K562 (cell line): Measurements from ENCODE around the gene CLIC1. TPM values are rescaled to one million over a fixed set of nuclear protein-coding genes. Genes with fewer than 3 reads are reported as not detected.
A peak's percentile ranks its signal among the peaks of the same experiment; 100 is the strongest.

Source experiments
- CBFA2T3 ChIP-seq: fragments of 450-650 bp; IDR thresholded peaks from 2 replicates; pipeline ENCODE4 v1.6.1; 2017
- CREM ChIP-seq: IDR thresholded peaks from 2 replicates; pipeline ENCODE4 v1.6.1; 2014; ENCODE audit warnings: antibody characterized with exemption, low read depth
- ETV1 ChIP-seq: fragments of 450-650 bp; conservative IDR thresholded peaks from 2 replicates; pipeline ENCODE4 v1.6.1; 2016; ENCODE audit warnings: missing genetic modification characterization, control low read depth, low read depth, missing compliant biosample characterization
- HDAC3 ChIP-seq: fragments of 450-650 bp; IDR thresholded peaks from 2 replicates; pipeline ENCODE4 v1.6.1; 2018; ENCODE audit warnings: borderline replicate concordance, mild to moderate bottlenecking, moderate library complexity; ENCODE audit not compliant: partially characterized antibody
- MIER1 ChIP-seq: fragments of 450-650 bp; IDR thresholded peaks from 2 replicates; pipeline ENCODE4 v1.6.1; 2016; ENCODE audit warnings: antibody characterized with exemption, mild to moderate bottlenecking, low read depth
- SMAD2 ChIP-seq: fragments of 150-350 bp; IDR thresholded peaks from 2 replicates; pipeline ENCODE4 v1.6.1; 2014; ENCODE audit warnings: low read depth, mild to moderate bottlenecking, low read length
- SMARCA5 ChIP-seq: fragments of 450-650 bp; IDR thresholded peaks from 2 replicates; pipeline ENCODE4 v1.6.1; 2016
- ZBTB8A ChIP-seq: fragments of 450-650 bp; IDR thresholded peaks from 2 replicates; pipeline ENCODE4 v1.6.1; 2018; ENCODE audit warnings: mild to moderate bottlenecking, moderate library complexity; ENCODE audit not compliant: partially characterized antibody
- ZNF253 ChIP-seq: fragments of 250-450 bp; sonication (Bioruptor Pico); conservative IDR thresholded peaks from 2 replicates; pipeline ENCODE4 v1.6.1; 2021; ENCODE audit warnings: mild to moderate bottlenecking
- ZNF384 ChIP-seq: IDR thresholded peaks from 2 replicates; pipeline ENCODE4 v1.6.1; 2012; ENCODE audit warnings: low read depth, low read length, improper control_type of control experiment
- ZNF699 ChIP-seq: fragments of 250-450 bp; sonication (Bioruptor Pico); IDR thresholded peaks from 2 replicates; pipeline ENCODE4 v1.8.0; 2021; ENCODE audit warnings: mild to moderate bottlenecking, moderate library complexity; ENCODE audit not compliant: insufficient replicate concordance
- polyA plus RNA-seq, 8 experiments: library from polyadenylated mRNA; depleted of rRNA in 4 of 8; stranded (reverse) in 5 of 8; unstranded in 3 of 8; fragments of >200 nt; fragmentation: Nextera tagmentation in 2 of 8; fragmentation: Illumina TruSeq in 1 of 8; extraction: Ambion mirVana in 2 of 8; extraction: Trizol in 1 of 8; gene quantifications; 2 replicates each; pipeline versions ENCODE4 v1.2.1 to v1.2.3, GENCODE V29; 2011 to 2014; ENCODE audit warnings: inconsistent platforms in 1 of 8, missing spikeins in 1 of 8
- total RNA-seq, 7 experiments: library from RNA; depleted of rRNA in 6 of 7; stranded (reverse); fragments of >200 nt in 6 of 7; fragmentation: Illumina TruSeq in 2 of 7; extraction: Trizol in 2 of 7; gene quantifications; 2 replicates each; pipeline versions ENCODE4 v1.2.1 to v1.2.3, GENCODE V29; 2011 to 2021; ENCODE audit warnings: low replicate concordance in 1 of 7
- TF ChIP-seq, protein P1 (sequence below): fragments of 250-450 bp; sonication (Bioruptor Pico); IDR thresholded peaks from 2 replicates; pipeline ENCODE4 v1.4.0; 2020; ENCODE audit warnings: borderline replicate concordance
- TF ChIP-seq, protein P2 (sequence below): sonication (generic); formaldehyde crosslinking; IDR thresholded peaks from 2 replicates; pipeline ENCODE4 v1.8.0; 2022; ENCODE audit warnings: missing genetic modification reagents, mild to moderate bottlenecking, moderate library complexity, borderline replicate concordance
- TF ChIP-seq, protein P3 (sequence below): fragments of 250-450 bp; sonication (Bioruptor Pico); IDR thresholded peaks from 2 replicates; pipeline ENCODE4 v1.8.0; 2022; ENCODE audit warnings: inconsistent platforms
- TF ChIP-seq, protein P4 (sequence below), 2 experiments: fragments of 200-800 bp in 1 of 2; sonication (Bioruptor generic) in 1 of 2; sonication (generic) in 1 of 2; formaldehyde crosslinking in 1 of 2; IDR thresholded peaks in 1 of 2; conservative IDR thresholded peaks in 1 of 2; 2 replicates each; pipeline versions ENCODE4 v1.5.0 to v1.6.1; 2016 to 2020; ENCODE audit warnings: missing compliant biosample characterization in 1 of 2, missing genetic modification characterization in 1 of 2, missing genetic modification reagents in 1 of 2
- TF ChIP-seq, protein P5 (sequence below): conservative IDR thresholded peaks from 2 replicates; pipeline ENCODE4 v1.6.1; 2011; ENCODE audit warnings: low read depth, mild to moderate bottlenecking, low read length; ENCODE audit not compliant: control insufficient read depth
- TF ChIP-seq, protein P6 (sequence below): fragments of 450-650 bp; formaldehyde crosslinking; IDR thresholded peaks from 2 replicates; pipeline ENCODE4 v1.4.0; 2020; ENCODE audit warnings: mild to moderate bottlenecking, moderate library complexity

The CLIC1 gene
- total and polyA plus RNA-seq, 9 of the 15 experiments (the other 6 are each of a cell fraction or from before 2014, with no cell fraction given) = 1,267 to 2,419 (median 1,808) TPM

DNA sequence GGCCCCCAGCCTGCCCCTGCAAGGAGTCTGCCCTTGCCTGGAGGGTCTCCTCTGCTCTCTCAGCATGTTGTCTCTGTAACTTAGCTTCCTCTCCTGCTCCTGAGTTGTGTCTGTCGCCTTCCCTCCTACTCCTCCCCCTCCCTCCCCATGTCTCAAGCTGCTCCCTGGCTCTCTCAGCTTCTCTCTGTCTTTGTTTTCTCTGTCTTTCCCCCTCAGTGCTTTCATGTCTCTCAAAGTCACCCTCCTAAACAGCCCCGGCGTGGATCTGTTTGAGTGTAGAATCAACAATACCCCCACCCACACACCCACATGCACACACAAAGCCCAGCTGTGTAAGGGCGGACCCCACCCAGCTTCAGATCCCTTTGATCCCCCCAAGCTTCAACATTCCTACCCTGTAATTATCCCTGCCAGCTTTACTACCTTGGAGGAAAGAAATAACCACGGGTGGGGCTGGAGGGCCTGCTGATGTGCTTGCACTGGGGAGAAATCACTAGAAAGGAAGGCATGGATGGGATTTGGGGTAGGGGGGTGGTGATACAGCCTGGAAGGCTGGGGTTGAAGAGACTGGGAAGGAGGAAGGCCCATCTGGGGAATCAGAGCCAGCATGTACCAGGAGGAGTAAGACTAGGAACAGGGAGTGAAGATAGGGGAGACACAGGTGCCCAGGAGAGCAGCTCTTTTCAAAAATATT, 22.2 kb downstream of the CLIC1 start (continued):
- TF ChIP-seq, protein P1, sequence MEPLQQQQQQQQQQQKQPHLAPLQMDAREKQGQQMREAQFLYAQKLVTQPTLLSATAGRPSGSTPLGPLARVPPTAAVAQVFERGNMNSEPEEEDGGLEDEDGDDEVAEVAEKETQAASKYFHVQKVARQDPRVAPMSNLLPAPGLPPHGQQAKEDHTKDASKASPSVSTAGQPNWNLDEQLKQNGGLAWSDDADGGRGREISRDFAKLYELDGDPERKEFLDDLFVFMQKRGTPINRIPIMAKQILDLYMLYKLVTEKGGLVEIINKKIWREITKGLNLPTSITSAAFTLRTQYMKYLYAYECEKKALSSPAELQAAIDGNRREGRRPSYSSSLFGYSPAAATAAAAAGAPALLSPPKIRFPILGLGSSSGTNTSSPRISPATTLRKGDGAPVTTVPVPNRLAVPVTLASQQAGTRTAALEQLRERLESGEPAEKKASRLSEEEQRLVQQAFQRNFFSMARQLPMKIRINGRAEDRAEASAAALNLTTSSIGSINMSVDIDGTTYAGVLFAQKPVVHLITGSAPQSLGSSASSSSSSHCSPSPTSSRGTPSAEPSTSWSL (CRISPR knock-in tag) = no peak
- no peak for TF ChIP-seq CBFA2T3
- no peak for TF ChIP-seq MIER1
- no peak for TF ChIP-seq ZNF253 (CRISPR knock-in tag)
- no peak for TF ChIP-seq HDAC3
- no peak for TF ChIP-seq ETV1
- no peak for TF ChIP-seq SMARCA5
- no peak for TF ChIP-seq SMAD2
- TF ChIP-seq, protein P2, sequence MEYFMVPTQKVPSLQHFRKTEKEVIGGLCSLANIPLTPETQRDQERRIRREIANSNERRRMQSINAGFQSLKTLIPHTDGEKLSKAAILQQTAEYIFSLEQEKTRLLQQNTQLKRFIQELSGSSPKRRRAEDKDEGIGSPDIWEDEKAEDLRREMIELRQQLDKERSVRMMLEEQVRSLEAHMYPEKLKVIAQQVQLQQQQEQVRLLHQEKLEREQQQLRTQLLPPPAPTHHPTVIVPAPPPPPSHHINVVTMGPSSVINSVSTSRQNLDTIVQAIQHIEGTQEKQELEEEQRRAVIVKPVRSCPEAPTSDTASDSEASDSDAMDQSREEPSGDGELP (CRISPR knock-in tag) = peak; percentile 8; the same call in 1 of the 2 replicates
- TF ChIP-seq, protein P3, sequence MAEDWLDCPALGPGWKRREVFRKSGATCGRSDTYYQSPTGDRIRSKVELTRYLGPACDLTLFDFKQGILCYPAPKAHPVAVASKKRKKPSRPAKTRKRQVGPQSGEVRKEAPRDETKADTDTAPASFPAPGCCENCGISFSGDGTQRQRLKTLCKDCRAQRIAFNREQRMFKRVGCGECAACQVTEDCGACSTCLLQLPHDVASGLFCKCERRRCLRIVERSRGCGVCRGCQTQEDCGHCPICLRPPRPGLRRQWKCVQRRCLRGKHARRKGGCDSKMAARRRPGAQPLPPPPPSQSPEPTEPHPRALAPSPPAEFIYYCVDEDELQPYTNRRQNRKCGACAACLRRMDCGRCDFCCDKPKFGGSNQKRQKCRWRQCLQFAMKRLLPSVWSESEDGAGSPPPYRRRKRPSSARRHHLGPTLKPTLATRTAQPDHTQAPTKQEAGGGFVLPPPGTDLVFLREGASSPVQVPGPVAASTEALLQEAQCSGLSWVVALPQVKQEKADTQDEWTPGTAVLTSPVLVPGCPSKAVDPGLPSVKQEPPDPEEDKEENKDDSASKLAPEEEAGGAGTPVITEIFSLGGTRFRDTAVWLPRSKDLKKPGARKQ (CRISPR knock-in tag) = no peak
- TF ChIP-seq, protein P4, sequence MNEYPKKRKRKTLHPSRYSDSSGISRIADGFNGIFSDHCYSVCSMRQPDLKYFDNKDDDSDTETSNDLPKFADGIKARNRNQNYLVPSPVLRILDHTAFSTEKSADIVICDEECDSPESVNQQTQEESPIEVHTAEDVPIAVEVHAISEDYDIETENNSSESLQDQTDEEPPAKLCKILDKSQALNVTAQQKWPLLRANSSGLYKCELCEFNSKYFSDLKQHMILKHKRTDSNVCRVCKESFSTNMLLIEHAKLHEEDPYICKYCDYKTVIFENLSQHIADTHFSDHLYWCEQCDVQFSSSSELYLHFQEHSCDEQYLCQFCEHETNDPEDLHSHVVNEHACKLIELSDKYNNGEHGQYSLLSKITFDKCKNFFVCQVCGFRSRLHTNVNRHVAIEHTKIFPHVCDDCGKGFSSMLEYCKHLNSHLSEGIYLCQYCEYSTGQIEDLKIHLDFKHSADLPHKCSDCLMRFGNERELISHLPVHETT (CRISPR knock-in tag; conservative IDR thresholded peaks at IDR 0.05 in 1 of 2, IDR thresholded peaks at IDR 0.05 in 1 of 2) = no peak
- TF ChIP-seq ZNF384 = no peak
- TF ChIP-seq ZBTB8A = no peak
- TF ChIP-seq, protein P5, sequence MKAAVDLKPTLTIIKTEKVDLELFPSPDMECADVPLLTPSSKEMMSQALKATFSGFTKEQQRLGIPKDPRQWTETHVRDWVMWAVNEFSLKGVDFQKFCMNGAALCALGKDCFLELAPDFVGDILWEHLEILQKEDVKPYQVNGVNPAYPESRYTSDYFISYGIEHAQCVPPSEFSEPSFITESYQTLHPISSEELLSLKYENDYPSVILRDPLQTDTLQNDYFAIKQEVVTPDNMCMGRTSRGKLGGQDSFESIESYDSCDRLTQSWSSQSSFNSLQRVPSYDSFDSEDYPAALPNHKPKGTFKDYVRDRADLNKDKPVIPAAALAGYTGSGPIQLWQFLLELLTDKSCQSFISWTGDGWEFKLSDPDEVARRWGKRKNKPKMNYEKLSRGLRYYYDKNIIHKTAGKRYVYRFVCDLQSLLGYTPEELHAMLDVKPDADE = 0 out of 2 replicates have a peak, but pooled peaks have one; percentile 46
- TF ChIP-seq, protein P6, sequence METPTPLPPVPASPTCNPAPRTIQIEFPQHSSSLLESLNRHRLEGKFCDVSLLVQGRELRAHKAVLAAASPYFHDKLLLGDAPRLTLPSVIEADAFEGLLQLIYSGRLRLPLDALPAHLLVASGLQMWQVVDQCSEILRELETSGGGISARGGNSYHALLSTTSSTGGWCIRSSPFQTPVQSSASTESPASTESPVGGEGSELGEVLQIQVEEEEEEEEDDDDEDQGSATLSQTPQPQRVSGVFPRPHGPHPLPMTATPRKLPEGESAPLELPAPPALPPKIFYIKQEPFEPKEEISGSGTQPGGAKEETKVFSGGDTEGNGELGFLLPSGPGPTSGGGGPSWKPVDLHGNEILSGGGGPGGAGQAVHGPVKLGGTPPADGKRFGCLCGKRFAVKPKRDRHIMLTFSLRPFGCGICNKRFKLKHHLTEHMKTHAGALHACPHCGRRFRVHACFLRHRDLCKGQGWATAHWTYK = no peak
- TF ChIP-seq CREM = no peak
- no peak for TF ChIP-seq ZNF699 (CRISPR knock-in tag)
